GM18517 (cell line): ENCODE measurements around the gene KATNAL2.
A peak's percentile ranks its signal among the peaks of the same experiment; 100 is the strongest.
"Not testable (repeated sequence)": the region's sequence is repeated elsewhere in the genome, so short reads cannot be mapped to it uniquely, and the experiment has no call there.

ENCODE experiments used
- ATAC-seq: cut with Tn5 transposase; IDR thresholded peaks from one replicate; pipeline ENCODE4 v1.9.1; 2021; ENCODE audit warnings: mild to moderate bottlenecking, moderate library complexity; ENCODE audit not compliant: unreplicated experiment

The KATNAL2 gene

GRCh38 chr18:46939337-46939963 lies 22.0 kb downstream of the KATNAL2 start:
- no peak for ATAC-seq

DNA sequence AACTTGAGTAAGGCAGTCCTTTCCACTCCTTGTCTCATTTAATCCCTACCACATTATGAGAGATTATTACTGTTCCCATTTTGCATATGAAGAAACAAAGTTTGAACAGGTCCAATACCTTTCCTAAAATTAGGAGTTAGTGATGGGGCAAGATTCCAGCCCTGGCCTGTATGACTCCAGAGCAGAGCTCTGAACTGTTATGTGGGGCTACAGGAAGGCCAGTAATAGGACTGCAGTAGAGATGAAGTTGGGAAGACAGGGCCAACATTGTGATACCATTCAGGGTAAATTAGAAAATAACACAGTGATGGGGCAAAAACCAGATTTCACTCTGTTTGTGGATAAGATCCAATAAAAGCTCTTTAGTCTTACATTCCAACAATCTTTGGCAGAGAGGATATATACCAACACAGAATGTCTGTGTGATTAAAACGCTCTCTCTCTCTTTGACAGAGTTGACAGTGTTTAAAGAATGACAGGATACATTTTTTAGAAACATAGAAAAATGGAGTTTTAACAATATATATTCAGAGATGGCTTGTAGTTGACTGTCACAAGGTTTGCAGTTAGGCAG lies 22.7 kb downstream of the KATNAL2 start:
- no peak for ATAC-seq

- no peak for ATAC-seq
Observed at GRCh38 chr18:46942646-46943045, 25.2 kb downstream of the KATNAL2 start.

DNA sequence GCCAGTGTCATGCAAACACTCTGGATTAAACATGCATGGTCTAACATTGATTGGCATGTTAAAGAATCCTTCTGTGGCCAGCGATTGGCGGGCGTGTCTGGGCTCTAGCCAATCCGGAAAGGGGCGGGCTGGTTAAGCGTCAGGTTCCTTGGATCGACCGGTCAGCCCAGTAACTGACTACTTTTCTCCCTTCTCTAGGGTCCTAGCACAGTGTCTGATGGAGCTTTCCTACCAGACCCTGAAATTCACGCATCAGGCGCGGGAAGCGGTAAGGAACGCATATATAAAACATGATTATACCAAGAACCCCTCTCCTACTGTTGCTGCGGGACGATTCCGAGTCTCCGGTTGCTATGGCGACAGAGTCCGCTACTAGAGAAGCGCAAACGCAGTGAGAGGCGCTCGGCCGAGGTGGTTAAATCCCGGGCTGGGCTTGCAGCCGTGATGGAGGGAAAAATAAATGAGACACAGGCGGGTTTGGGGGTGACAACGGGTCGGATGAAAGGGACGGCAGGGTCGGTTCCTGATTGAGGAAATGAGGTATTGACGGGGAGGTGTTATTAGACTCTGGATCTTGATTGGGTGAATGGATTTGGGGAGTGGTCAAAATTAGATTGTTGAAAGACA lies 29.4 kb downstream of the KATNAL2 start:
- ATAC-seq = peak; percentile 92

- no peak for ATAC-seq
Observed at GRCh38 chr18:46950064-46950656, 32.8 kb downstream of the KATNAL2 start.

DNA sequence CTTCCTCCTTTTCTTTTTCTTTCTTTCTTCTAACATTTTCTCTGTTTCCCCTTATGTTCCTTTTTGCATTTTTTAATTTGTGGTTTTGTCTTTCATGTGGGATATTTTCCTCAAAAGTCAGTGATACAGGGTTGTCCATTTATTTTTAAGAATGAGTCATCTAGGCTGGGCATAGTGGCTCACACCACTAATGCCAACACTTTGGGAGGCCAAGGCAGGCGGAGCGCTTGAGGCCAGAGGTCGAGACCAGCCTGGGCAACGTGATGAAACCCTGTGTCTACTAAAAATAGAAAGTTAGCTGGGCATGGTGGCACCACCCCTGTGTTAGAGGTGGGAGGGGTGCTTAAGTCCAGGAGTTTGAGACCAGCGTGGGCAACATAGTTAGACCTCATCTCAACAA lies 35.8 kb downstream of the KATNAL2 start:
- ATAC-seq = no peak

- no peak for ATAC-seq
Observed at GRCh38 chr18:46958209-46958608, 40.8 kb downstream of the KATNAL2 start.

- ATAC-seq = not testable (repeated sequence)
Observed at GRCh38 chr18:46963656-46964578, 46.5 kb downstream of the KATNAL2 start.

DNA sequence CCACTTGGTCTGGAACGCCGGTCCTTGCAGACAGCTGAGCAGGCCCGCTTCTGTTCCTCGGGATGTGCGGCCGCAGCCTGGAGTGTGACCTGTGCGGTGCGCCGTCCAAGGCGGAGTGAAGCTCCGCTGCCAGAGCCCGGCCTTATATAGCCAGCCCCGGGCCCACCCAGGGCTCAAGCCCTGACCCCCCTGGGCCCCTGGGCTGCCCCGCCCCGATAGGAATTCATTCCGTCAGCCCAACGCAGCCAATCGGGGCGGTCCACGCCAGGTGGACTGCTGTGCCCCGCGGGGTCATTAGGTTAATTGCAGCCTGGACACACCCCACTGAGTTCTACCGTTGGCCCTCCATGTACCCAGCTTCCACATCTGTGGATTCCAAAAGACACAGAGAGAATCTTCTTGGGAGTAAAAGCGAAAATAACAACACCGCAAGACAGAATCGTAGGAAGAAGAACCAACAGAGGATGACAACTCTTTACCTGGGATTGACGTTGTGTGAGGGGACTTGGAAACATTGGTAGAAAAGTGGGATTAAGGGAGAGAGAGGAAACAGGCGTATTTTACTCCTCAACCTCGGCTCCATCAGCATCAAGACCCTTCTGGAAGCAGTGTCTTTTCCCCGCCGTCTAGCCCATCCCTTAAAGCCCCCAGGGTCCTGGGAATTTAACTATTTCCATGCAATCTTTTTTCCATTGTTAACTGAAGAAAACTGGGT lies 47.3 kb downstream of the KATNAL2 start:
- ATAC-seq = not testable (repeated sequence)

DNA sequence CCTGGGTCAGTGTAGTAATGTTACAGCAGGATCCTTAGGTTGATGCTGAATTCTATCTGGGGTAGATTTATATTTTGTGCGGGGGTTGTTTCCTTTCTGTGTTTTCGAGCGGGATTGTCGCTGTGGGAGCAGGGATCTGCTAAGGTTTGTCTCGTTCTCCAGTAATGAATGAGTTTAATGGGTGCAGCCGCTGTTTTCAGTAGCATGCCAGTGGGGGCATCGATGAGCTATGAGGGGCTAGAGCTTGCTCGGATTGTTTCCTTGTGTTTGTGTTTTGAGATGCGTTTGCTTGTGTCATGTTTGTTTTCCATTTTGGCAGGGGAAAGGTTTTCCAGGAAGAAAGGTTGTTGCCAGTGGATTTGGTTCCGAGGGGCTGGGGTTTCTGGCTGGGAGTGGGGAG lies 48.9 kb downstream of the KATNAL2 start:
- not testable (repeated sequence) for ATAC-seq

GRCh38 chr18:46969551-46969950 lies 52.1 kb downstream of the KATNAL2 start:
- ATAC-seq = not testable (repeated sequence)

DNA sequence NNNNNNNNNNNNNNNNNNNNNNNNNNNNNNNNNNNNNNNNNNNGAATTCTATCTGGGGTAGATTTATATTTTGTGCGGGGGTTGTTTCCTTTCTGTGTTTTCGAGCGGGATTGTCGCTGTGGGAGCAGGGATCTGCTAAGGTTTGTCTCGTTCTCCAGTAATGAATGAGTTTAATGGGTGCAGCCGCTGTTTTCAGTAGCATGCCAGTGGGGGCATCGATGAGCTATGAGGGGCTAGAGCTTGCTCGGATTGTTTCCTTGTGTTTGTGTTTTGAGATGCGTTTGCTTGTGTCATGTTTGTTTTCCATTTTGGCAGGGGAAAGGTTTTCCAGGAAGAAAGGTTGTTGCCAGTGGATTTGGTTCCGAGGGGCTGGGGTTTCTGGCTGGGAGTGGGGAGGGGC lies 102.5 kb downstream of the KATNAL2 start:
- not testable (repeated sequence) for ATAC-seq

- not testable (repeated sequence) for ATAC-seq
Observed at GRCh38 chr18:47020757-47021156, 103.4 kb downstream of the KATNAL2 start.

DNA sequence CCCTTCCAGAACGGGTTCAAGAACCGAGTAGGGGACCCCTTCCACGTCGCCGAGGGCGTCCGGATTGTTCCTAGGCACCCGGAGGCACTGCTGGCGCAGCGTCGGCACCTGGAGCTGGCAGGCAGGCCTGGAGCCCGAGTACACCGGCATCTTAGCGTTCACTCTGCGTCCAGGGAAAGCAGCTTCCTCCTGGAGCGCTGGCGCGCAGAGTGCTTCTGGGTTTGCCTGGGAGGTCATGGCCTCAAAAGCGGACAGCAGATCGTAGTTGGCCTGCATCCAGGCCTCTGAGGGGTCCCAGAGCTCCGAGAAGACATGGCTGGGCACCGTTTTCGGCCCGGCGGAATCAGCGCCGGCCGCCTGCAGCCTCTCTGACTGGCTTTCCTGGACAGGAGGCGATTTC lies 105.4 kb downstream of the KATNAL2 start:
- ATAC-seq = not testable (repeated sequence)

DNA sequence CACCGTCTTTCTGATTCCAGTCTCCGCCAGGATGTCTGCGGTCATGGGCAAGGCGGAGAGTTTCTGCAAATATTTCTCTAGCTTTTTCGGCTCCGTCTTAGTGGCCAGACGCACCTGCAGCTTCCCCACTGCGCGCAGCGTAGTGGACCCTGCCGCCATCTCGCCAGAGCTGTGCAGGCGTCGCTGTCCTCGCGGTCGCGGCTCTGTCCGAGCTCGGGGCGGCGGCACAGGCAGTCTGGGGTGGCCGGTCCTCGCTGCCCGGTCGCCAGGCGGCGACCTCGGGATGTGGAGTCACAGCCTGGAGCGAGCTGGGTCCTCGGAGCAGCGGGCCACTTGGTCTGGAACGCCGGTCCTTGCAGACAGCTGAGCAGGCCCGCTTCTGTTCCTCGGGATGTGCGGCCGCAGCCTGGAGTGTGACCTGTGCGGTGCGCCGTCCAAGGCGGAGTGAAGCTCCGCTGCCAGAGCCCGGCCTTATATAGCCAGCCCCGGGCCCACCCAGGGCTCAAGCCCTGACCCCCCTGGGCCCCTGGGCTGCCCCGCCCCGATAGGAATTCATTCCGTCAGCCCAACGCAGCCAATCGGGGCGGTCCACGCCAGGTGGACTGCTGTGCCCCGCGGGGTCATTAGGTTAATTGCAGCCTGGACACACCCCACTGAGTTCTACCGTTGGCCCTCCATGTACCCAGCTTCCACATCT lies 106.5 kb downstream of the KATNAL2 start:
- not testable (repeated sequence) for ATAC-seq

- not testable (repeated sequence) for ATAC-seq
Observed at GRCh38 chr18:47025557-47026174, 108.3 kb downstream of the KATNAL2 start.

DNA sequence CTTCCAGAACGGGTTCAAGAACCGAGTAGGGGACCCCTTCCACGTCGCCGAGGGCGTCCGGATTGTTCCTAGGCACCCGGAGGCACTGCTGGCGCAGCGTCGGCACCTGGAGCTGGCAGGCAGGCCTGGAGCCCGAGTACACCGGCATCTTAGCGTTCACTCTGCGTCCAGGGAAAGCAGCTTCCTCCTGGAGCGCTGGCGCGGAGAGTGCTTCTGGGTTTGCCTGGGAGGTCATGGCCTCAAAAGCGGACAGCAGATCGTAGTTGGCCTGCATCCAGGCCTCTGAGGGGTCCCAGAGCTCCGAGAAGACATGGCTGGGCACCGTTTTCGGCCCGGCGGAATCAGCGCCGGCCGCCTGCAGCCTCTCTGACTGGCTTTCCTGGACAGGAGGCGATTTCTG lies 111.3 kb downstream of the KATNAL2 start:
- not testable (repeated sequence) for ATAC-seq

DNA sequence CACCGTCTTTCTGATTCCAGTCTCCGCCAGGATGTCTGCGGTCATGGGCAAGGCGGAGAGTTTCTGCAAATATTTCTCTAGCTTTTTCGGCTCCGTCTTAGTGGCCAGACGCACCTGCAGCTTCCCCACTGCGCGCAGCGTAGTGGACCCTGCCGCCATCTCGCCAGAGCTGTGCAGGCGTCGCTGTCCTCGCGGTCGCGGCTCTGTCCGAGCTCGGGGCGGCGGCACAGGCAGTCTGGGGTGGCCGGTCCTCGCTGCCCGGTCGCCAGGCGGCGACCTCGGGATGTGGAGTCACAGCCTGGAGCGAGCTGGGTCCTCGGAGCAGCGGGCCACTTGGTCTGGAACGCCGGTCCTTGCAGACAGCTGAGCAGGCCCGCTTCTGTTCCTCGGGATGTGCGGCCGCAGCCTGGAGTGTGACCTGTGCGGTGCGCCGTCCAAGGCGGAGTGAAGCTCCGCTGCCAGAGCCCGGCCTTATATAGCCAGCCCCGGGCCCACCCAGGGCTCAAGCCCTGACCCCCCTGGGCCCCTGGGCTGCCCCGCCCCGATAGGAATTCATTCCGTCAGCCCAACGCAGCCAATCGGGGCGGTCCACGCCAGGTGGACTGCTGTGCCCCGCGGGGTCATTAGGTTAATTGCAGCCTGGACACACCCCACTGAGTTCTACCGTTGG lies 112.4 kb downstream of the KATNAL2 start:
- not testable (repeated sequence) for ATAC-seq

DNA sequence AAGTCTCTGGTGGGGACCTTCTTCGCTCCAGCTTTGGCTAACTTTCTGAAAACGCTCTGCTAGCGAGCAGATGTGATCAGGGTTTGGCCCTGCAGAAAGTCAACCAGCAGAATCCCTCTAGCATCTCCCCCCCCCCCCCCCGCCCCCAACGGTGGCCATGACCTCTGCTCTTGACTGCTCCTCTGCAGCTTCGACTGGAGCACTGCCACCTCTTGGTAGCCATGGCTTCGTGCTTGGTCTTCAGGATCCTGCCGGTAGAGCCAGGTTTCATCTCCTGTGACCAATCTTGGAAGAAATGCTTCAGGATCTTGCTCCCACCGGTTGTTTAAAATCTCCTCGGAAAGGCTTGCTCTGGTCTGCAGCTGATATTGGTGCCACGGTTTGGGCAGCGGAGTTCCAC lies 113.5 kb downstream of the KATNAL2 start:
- not testable (repeated sequence) for ATAC-seq
